ENCODE results near the gene GGT7. TPM values are rescaled to one million over a fixed set of nuclear protein-coding genes. Genes with fewer than 3 reads are reported as not detected.
"Not testable (repeated sequence)": the region's sequence is repeated elsewhere in the genome, so short reads cannot be mapped to it uniquely, and the experiment has no call there.

The GGT7 gene
- total RNA-seq, 1 donor from 2014 or later, result 13.5 TPM

GRCh38 chr20:34883087-34883688 is 10.5 kb upstream of the GGT7 start:
- DNase-seq (ENCODE audit: low spot score in 2 of 2) (no peak), FAIRE-seq (no peak)

- no peak for FAIRE-seq
- no peak for DNase-seq (ENCODE audit: low spot score in 2 of 2)
Observed at GRCh38 chr20:34881689-34882088, 9.0 kb upstream of the GGT7 start.

DNA sequence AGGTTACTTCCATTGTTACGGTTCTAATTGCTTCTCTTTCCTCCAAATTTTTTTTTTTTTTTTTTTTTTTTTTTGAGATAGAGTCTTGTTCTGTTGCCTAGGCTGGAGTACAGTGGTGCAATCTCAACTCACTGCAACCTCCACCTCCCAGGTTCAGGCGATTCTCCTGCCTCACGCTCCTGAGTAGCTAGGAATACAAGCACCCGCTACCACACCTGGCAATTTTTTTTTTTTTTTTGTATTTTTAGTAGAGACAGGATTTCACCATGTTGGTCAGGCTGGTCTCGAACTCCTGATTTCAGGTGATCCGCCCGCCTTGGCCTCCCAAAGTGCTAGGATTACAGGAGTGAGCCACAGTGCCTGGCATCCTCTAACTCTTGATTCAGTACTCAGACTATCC is 8.3 kb upstream of the GGT7 start:
- not testable (repeated sequence) for DNase-seq (ENCODE audit: low spot score in 2 of 2); FAIRE-seq

GRCh38 chr20:34880215-34880850 is 7.7 kb upstream of the GGT7 start:
- FAIRE-seq (no peak), DNase-seq (ENCODE audit: low spot score in 2 of 2) (no peak)

DNA sequence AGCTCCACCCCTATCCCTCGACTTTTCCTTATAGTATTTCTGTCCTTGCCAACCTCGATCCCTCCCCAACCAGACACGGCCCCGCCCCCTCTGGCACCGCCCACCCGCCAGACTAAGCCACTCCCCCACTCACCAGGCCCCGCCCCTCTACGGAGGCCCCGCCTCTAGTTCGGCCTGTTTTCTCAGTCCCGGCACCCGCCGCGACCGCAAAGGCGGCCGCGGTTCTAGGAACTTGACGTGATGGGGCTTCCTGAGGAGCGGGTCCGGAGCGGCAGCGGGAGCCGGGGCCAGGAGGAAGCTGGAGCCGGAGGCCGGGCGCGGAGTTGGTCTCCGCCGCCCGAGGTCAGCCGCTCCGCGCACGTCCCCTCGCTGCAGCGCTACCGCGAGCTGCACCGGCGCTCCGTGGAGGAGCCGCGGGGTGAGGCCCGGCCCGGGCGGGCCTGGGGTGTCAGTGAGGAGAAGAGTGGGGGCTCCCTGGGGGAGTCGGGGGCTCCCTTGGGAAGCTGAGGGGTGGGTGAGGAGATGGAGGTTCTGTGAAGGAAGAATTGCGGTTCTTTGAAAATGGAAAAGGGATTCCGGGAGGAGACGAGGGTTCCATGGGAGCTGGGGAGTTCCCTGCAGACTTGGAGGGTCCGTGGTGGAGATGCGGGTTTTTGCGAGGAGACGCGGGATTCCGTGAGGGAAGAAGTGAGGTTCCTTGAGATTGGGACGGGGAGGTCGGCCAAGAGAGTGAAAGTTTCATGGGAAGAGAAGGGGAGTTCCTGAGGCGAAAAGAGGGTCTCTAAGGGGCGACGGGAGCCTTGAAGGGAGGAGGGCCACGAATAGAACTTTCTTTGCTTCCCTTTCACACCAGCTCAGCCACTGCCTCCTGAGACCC is 4.0 kb upstream of the GGT7 start, which contains the start of gene ACSS2:
TSS of gene ACSS2 (plus strand) at position 207 of the 877 bp plus-strand sequence. CDS start at position 241, 34 bp downstream.
- DNase-seq (ENCODE audit: low spot score in 2 of 2), result peak; percentile 89 to 93
- no peak for FAIRE-seq

DNA sequence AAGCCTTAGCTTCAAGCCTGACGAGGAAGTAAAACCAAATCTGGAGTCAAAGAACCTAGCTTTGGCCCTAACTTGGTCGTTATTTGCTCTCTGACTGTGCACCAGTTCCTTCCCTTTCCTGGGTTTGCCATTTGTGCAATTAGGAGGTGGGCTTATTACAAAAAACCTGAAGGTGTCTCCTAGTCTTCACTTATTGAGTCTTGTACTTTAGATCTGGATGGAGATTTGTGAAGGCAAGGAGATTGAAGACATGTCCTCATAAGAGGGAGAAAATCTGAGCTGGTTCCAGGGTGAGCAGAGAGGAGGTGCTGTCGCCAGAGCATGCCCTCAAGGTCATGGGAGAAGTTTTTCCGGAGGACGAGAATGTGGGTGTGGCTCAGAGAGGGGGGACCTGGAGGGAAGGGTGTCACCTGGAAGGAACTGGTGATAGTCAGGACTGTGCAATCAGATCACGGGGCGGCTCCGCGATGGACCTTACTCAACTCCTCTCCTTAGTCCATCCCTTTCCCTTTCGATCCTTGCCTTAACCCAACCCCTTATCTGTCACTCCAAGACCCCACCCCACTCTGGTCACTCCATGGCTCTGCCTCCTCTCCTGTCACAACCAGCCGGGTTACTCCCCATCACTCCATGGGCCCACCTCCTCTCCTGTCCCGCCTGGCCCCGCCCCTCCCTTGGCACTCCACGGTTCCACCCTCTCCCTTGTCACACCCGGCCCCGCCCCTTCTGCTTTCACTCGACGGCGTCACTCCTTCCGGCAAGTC is 3.2 kb upstream of the GGT7 start:
- DNase-seq (ENCODE audit: low spot score in 2 of 2) (no peak), FAIRE-seq (no peak)

DNA sequence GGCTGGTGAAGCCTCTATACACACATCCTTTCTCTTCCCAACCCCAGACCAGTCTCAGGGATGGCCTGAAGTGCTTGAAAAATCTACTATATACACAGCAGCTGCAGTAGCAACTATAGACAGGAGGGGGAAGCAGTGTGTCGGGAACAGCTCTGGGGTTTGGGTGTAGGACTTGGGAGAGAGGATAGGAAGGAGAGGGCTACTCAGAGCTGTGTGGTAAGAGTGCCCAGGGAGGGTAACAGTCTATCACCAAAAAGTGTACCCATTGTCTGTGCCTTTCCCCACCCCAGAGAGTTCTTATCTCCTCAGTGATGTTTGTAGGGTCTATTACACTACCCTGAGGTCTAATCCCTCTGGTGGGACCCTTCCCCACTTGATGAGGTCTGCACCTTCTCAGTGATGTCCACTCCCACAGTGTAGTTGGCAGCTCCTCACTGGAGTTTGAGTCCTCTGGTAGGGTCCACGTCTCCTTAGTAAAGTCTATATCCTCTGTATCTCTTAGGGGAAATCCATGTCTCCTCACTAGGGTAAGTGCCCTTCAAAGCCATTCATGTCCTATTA is 1.5 kb upstream of the GGT7 start:
- FAIRE-seq, result no peak

GRCh38 chr20:34873583-34874093 is 982 bp upstream of the GGT7 start:
- DNase-seq (ENCODE audit: low spot score in 2 of 2), result no peak
- no peak for FAIRE-seq

More for the DNA sequence above, 1.5 kb upstream of the GGT7 start:
- peak; percentile 70 to 78 for DNase-seq (ENCODE audit: low spot score in 2 of 2)

GRCh38 chr20:34871966-34872621 is 562 bp downstream of the GGT7 start:
- no peak for FAIRE-seq
- no peak for DNase-seq (ENCODE audit: low spot score in 2 of 2)

DNA sequence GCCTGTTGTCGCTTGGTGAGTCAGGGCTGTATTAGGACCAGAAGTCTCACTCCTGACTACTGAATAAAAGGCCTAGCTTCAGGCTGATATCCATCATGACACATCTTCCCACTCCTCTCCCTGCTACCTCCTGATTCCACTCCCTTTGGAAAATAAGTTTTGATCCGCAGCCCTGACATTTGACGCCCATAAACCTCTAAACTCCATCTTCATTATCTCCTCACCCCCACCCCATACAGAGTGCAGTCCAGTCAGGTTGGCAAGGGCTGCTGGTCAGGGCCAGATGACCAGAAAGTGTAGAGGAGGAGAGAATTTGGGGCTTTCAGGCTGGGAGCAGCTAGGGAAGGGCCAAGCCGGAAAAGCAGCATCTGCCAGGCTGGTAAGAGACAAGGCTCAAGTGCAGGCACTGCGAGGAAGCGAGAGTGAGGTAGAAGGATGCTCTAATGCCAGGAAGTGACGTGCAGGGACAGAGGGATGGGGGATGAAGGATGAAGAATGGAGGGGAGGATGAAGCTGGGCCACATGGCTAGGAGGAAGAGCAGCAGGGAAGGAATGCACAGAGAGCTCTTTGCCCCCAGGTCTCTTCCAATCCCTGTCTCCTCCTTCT is 1.2 kb downstream of the GGT7 start:
- DNase-seq (ENCODE audit: low spot score in 2 of 2) (no peak), FAIRE-seq (no peak)

- DNase-seq (ENCODE audit: low spot score in 2 of 2) (no peak), FAIRE-seq (no peak)
Observed at GRCh38 chr20:34864216-34864615, 8.4 kb downstream of the GGT7 start.

DNA sequence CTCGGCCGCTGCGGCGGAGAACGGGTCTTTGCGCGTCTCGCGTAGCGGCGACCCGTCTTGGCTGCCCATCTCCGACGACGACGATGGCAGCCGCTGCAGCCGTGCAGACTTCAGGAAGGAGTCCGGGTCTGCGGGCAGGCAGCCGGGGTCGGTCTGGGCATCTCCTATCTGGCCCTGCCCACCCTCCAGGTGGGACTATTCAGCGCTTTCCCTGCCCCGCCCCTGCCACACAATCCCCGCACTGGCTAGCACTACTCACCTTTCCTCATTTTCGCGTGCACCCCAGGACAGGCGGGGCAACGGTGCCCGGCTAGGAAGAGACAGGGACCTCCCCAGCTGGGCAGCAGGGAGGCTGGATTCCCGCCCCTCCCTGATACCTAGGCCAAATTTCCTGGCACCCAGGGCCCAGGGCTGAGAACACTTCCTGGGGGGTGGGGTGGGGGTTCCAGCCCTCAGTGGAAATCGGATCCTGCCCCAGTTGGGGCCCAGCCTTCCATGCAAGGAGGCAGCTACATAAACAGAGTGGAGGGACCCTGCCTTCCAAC is 9.2 kb downstream of the GGT7 start:
- FAIRE-seq (no peak), DNase-seq (ENCODE audit: low spot score in 2 of 2) (no peak)

DNA sequence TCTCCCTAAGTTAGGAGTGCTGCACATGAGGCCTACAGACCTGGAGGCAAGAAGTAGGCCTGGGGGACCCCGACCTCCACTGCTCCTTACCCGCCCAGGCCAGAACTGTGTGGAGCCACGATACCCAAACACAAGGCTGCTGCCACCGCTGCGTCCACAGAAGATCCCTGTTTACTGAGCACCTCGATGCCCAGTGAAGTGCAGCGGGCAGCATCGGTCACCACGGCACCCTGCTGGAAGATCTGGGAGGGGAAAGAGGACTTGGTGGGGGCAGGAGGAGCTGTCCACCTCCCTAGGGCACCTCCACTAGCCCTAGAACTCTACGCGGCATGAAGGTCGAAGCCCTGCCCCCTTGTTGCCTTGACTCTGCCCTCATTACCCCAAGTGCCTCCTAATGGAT is 9.9 kb downstream of the GGT7 start:
- DNase-seq (ENCODE audit: low spot score in 2 of 2), result no peak
- no peak for FAIRE-seq

DNA sequence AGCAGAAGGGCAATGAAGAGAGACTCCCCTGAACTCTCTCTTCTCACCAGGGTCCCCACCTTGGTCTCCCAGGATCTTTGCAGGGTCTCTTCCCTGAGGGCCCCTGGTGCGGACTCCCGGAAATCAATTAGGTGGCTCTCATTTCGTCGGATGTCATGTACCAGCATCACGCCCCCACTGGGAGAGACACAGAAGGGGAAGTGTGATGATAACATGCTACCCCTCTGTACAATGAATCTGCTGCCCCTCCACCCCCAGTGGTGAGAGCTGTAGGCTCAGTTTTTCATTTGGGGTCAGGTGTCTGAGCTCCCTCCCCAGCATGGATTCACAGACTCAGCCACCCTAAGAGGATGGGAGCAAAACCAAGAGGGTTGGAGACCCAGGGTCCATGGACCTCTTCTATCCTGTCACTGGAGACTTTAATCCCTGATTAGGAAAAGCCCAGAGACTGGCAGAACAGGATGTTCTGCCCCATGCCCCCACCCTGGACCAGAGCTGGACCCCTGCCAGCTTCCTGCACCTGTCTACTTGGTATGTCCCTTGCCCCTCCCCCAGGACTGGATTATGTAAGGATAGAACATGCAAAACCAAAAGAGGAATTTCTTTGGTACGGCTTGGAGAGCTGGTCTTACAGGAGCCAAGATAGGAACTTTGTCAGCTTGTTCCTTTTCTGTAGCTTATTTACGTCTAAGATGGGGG is 11.1 kb downstream of the GGT7 start:
- FAIRE-seq (no peak), DNase-seq (ENCODE audit: low spot score in 2 of 2) (no peak)

DNA sequence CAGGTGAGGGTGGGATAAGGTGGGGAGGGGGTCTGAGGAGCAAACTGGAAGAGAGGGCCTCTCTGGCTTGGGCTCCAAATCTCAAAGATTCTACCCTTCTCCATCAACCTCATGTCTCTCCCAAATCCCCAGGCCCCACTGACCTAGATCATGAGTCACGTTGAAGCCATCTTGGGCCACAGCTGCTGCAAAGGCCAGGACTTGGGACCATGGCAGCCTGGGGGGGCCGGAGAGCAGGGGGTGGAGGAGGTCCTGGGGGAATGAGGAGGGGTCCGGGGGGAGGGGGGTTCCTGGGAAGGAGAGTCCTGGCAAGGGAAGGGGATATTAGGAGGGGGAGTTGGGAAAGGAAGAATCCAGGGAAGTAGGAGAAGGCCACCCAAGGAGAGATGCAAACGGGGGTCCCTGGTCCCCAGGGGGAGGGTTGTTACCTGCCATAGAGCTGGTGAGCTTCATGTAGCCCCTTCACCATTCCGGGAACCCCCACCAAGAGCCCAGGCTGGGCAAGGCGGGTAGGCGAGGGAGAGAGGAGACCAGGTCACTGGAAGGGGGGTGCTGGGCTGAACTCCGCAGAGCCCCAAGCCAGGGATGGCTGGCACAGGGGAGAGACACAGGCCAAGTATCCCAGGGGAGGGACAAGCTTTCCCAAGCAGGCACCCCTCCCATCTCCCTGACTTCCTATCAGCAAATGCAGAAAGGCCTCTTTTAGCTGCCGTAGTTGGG is 12.7 kb downstream of the GGT7 start:
- DNase-seq (ENCODE audit: low spot score in 2 of 2) (no peak), FAIRE-seq (no peak)

DNA sequence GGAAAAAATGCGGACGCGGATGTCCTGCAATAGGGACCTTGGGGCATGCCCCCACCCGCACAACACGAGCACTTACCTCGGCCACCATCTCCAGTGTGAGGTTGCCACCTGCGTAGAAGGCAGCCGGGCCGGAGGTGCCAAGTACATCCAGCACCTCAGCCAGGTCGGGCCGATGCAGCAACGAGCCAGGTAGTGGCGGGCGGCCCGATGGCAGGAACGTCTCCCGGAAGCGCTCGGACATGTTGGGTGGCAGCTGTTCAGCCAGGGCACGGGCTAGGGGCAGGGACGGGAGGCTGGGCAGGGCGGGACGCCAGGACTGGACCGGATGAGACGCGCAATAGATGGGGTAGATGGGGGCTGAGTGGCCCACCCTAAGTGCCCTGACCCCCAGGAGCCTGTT is 13.3 kb downstream of the GGT7 start:
- FAIRE-seq (no peak), DNase-seq (ENCODE audit: low spot score in 2 of 2) (no peak)

GRCh38 chr20:34852298-34852697 is 20.4 kb downstream of the GGT7 start:
- no peak for FAIRE-seq
- no peak for DNase-seq (ENCODE audit: low spot score in 2 of 2)

DNA sequence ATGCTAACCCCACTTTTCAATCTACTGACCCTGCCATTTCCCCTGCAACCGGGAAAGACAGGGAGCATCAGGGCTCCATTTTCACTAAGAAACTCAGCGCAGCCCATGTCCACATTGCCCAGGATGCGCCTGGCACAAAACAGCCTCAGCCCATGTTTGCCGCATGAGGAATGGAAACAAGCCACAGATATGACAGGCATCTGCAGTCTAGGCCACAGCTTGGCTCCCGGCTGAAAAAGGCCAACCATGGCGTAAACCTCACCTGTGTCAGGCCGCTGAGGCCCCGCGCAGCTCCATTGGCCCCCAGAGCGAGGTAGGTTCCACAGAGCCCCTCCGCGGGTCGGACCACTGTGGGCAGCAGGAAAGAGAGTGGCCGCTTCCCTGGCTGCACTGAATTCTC is 21.7 kb downstream of the GGT7 start:
- DNase-seq (ENCODE audit: low spot score in 2 of 2) (no peak), FAIRE-seq (no peak)
